GM19372 (cell line): ENCODE results near the gene GNAI2.

Source experiments
- ATAC-seq: cut with Tn5 transposase; IDR thresholded peaks from one replicate; pipeline ENCODE4 v1.9.1; 2021; ENCODE audit warnings: mild to moderate bottlenecking, low read depth, moderate library complexity; ENCODE audit not compliant: unreplicated experiment

GNAI2 gene

GRCh38 chr3:50294492-50295403 lies 58.7 kb downstream of the GNAI2 start:
- no peak for ATAC-seq

- ATAC-seq: no peak
Measured at GRCh38 chr3:50295553-50296431, 59.8 kb downstream of the GNAI2 start.

GRCh38 chr3:50296721-50297383 lies 60.8 kb downstream of the GNAI2 start:
- ATAC-seq: no peak

GRCh38 chr3:50297384-50297775 lies 61.4 kb downstream of the GNAI2 start:
- no peak for ATAC-seq

- ATAC-seq: no peak
Measured at GRCh38 chr3:50297896-50298725, 62.1 kb downstream of the GNAI2 start.

GRCh38 chr3:50298836-50299637 lies 63.0 kb downstream of the GNAI2 start, which contains the start of the genes HYAL3 and NAA80:
TSS of gene HYAL3 (minus strand) at chr3:50299405. CDS start at chr3:50295602, 3,803 bp downstream.
TSS of gene NAA80 (minus strand) at chr3:50299405. CDS start at chr3:50297463, 1,942 bp downstream.
- ATAC-seq: peak; percentile 86

- ATAC-seq: no peak
Measured at GRCh38 chr3:50299638-50299928, 63.6 kb downstream of the GNAI2 start.

GRCh38 chr3:50299929-50300680 lies 64.1 kb downstream of the GNAI2 start:
- no peak for ATAC-seq

GRCh38 chr3:50300681-50301254 lies 64.8 kb downstream of the GNAI2 start:
- ATAC-seq: no peak

- ATAC-seq: no peak
Measured at GRCh38 chr3:50302095-50303012, 66.3 kb downstream of the GNAI2 start.

- no peak for ATAC-seq
Measured at GRCh38 chr3:50303013-50303815, 67.2 kb downstream of the GNAI2 start, which contains the start of gene HYAL1. TSS of gene HYAL1 (minus strand) at chr3:50303574. CDS start at chr3:50302956, 618 bp downstream.

GRCh38 chr3:50304601-50305000 lies 68.6 kb downstream of the GNAI2 start:
- ATAC-seq: no peak
